Astrocyte (in vitro differentiated cells and primary cell): Measurements from ENCODE around the gene CTXND2.

Source experiments
- CTCF ChIP-seq: IDR thresholded peaks from 2 replicates; pipeline ENCODE4 v1.5.1; 2011; ENCODE audit warnings: low read depth, mild to moderate bottlenecking, inconsistent platforms, low read length, moderate library complexity; ENCODE audit not compliant: insufficient read depth
- EZH2 ChIP-seq: IDR thresholded peaks from 2 replicates; pipeline ENCODE4 v1.6.1; 2012; ENCODE audit warnings: mild to moderate bottlenecking, low read length, inconsistent platforms; ENCODE audit not compliant: insufficient read depth

- no peak for TF ChIP-seq CTCF
- no peak for TF ChIP-seq EZH2
Measured at GRCh38 chr1:150917387-150917786, 30.5 kb downstream of the CTXND2 start.
